GM12892 (cell line): ENCODE results near the gene TAF11L2.
"Not testable (repeated sequence)": the region's sequence is repeated elsewhere in the genome, so short reads cannot be mapped to it uniquely, and the experiment has no call there.

ENCODE experiments used
- POLR2A ChIP-seq: IDR thresholded peaks from 2 replicates; pipeline ENCODE4 v1.6.1; 2011; ENCODE audit warnings: low read depth, low read length, control low read depth
- POLR2AphosphoS5 ChIP-seq: IDR thresholded peaks from 2 replicates; pipeline ENCODE4 v1.6.1; 2011; ENCODE audit warnings: low read depth, low read length, control low read depth
- TAF1 ChIP-seq: IDR thresholded peaks from 2 replicates; pipeline ENCODE4 v1.6.1; 2011; ENCODE audit warnings: low read depth, mild to moderate bottlenecking, control low read depth, low read length, borderline replicate concordance

DNA sequence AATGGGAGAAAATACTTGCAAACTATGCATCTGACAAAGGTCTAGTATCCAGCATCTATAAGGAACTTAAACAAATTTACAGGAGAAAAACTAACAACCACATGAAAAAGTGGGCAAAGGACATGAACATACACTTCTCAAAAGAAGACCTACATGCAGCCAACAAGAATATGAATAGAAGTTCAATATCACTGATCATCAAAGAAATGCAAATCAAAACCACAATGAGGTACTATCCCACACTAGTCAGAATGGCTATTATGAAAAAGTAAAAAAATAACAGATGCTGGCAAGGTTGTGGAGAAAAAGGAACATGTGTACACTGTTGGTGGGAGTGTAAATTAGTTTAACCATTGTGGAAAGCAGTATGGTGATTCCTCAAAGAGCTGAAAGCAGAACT lies 23.0 kb upstream of the TAF11L2 start:
- TF ChIP-seq POLR2A, TAF1, POLR2AphosphoS5: not testable (repeated sequence)
